ENCODE data around the gene ATP8A2.

Gene ATP8A2

DNA sequence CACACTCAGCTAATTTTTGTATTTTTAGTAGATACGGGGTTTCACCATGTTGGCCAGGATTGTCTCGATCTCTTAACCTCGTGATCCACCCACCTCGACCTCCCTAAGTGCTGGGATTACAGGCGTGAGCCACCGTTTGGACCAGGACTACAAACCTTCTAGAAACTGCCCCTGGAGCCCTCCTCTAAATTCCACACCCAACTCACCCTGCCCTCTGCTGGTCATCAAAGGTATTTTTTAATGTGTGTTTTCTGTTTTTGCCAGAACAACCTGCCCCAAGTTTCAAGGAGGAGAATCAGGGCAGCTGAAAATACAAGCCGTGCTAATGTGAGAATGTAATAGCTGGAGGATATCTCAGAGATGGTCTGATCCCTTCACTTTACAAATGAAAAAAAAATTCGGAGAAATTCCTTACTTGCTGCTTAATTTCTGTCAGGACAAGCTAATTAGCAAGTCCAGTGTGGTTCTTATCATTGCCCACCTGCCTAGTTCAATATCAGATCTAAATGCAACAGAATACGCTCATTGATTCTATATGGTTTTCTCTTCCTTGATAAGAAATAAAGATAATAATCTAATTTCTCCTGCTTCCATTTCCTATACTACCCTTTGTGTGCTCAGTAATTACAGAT is 4.1 kb downstream of the ATP8A2 start:
- Mint-ChIP-seq H3K27me3 (peaks cover 48% of the 10 kb centered on the region), H3K4me3 (no peak overlapping the region), H3K27ac (no peak overlapping the region), H3K9me3 (no peaks in the 10 kb centered on the region), H3K4me1 (no peaks in the 10 kb centered on the region), H3K36me3 (no peaks in the 10 kb centered on the region)
- ATAC-seq = no peak

DNA sequence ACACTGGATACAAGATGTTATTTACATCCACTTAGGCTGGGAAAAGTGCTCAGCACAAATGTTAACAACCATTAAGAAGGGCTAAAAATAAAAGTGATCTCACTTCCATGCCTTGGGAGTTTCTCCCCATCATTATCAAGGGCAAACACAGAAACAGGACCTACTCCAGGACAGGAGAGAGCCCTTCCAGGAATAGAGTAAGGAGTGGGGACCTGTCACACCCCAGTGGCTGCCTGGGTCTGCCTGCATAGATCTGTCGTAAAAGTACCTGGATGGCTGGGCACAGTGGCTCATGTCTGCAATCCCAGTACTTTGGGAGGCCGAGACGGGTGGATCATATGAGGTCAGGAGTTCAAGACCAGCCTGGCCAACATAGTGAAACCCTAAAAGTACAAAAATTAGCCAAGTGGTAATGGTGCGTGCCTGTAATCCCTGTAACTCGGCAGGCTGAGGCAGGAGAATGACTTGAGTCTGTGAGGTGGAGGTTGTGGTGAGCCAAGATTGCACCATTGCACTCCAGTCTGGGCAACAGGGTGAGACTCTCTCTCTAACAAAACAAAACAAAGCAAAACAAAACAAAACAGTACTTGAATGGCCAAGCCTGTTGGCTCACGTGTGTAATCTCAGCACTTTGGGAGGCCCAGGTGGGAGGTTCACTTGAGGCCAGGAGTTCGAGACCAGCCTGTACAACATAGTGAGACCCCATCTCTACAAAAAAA is 5.6 kb downstream of the ATP8A2 start:
- no peak for ATAC-seq
- Mint-ChIP-seq H3K4me1 (no peaks in the 10 kb centered on the region), H3K27me3 (peaks cover 38% of the 10 kb centered on the region), H3K4me3 (no peak overlapping the region), H3K9me3 (no peaks in the 10 kb centered on the region), H3K27ac (no peak overlapping the region), H3K36me3 (no peaks in the 10 kb centered on the region)

DNA sequence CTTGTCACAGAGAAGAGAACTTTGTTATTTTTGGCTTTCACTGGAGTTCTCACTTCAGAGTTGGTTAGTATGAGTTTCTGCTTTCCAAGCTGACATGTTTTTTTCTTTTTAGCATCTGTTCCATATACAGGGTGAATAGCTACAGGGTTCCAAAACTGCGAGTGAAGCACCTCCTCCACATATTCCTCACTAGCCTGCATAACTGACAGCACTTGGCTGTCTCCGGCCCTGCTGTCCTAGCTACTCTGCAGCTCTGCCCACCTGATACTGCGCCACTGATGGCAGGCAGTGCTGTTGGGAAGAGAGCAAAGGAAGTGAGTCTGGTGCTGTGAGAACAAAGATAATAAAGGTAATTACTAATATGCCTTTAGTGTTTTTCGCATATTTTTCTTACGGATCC is 6.8 kb downstream of the ATP8A2 start:
- Mint-ChIP-seq H3K27ac (no peak overlapping the region), H3K4me1 (no peaks in the 10 kb centered on the region), H3K9me3 (no peaks in the 10 kb centered on the region), H3K4me3 (no peak overlapping the region), H3K36me3 (no peaks in the 10 kb centered on the region), H3K27me3 (peaks cover 30% of the 10 kb centered on the region)
- ATAC-seq = no peak

DNA sequence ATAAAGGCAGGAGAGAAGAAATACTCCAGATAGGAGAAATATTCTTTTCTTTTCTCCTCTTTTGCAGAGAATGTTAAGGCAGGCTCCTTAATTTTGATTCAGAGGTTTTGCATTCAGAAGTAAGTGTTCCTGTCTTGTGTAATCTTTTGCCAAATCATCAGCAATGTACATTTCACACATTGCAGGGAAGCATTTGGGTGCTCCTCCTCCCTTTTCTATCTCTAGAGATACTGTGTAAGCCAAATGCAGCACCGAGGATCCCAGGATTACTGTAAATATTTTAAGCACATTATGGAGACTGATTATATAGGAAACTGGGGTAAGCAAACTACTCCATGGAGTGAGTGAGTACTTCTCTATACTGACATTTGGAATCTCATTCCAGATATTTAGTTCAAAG is 7.2 kb downstream of the ATP8A2 start:
- Mint-ChIP-seq H3K4me1 (no peaks in the 10 kb centered on the region), H3K27me3 (peaks cover 30% of the 10 kb centered on the region), H3K9me3 (no peaks in the 10 kb centered on the region), H3K36me3 (no peaks in the 10 kb centered on the region), H3K27ac (no peak overlapping the region), H3K4me3 (no peak overlapping the region)
- no peak for ATAC-seq

DNA sequence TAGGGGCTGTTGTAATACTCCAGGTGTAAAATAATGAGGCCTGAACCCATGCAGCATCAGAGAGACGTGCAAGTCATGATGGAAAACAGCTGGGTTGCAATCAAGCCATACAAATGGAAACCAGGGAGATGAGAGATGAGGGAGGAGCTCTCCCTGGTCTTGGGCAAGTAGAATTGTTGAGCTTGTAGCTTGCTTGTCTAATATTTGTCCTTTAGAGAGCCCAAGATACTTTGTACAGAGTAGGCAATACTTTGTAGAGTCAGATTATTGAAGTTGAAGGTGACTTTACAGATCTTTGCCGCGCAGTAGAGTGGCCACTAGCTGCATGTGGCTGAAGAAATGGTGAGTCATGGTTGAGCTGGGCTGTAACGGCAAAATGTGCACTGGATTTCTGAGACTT is 8.3 kb downstream of the ATP8A2 start:
- no peak overlapping the region for H3K27ac Mint-ChIP-seq
- ATAC-seq = no peak
- H3K4me1 Mint-ChIP-seq = no peaks in the 10 kb centered on the region
- peaks cover 28% of the 10 kb centered on the region for H3K27me3 Mint-ChIP-seq
- H3K4me3 Mint-ChIP-seq = no peak overlapping the region
- no peaks in the 10 kb centered on the region for H3K9me3 Mint-ChIP-seq
- no peaks in the 10 kb centered on the region for H3K36me3 Mint-ChIP-seq

DNA sequence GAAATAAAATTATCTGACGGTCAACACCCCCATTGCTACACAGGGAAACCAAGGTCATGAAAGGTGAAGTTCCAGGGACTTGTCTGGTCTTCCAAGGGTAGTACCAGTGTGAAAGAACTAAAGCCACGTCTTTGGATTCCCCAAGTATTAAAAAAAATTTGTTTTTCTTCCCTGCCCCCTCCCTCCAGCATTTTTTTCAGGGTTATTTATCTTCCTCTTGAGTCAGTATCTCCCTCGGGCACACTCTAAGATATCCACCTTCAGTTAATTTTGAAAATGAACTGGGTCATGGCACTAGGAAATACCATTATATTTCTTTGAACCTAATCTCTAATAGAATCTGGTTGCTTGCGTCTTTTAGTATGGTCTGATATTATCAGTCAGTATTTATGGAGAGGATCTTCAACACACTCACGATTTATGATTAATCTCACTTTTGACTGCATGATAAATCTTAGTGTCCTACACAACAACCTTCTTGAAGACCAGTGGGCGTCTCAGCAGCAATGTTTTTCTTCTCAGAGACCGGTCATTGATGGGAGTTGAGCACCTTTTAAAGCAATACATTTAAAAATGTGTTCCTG is 9.1 kb downstream of the ATP8A2 start:
- no peaks in the 10 kb centered on the region for H3K9me3 Mint-ChIP-seq
- no peak overlapping the region for H3K4me3 Mint-ChIP-seq
- ATAC-seq = no peak
- H3K27ac Mint-ChIP-seq = no peak overlapping the region
- H3K27me3 Mint-ChIP-seq = peaks cover 20% of the 10 kb centered on the region
- no peaks in the 10 kb centered on the region for H3K36me3 Mint-ChIP-seq
- H3K4me1 Mint-ChIP-seq = no peaks in the 10 kb centered on the region

DNA sequence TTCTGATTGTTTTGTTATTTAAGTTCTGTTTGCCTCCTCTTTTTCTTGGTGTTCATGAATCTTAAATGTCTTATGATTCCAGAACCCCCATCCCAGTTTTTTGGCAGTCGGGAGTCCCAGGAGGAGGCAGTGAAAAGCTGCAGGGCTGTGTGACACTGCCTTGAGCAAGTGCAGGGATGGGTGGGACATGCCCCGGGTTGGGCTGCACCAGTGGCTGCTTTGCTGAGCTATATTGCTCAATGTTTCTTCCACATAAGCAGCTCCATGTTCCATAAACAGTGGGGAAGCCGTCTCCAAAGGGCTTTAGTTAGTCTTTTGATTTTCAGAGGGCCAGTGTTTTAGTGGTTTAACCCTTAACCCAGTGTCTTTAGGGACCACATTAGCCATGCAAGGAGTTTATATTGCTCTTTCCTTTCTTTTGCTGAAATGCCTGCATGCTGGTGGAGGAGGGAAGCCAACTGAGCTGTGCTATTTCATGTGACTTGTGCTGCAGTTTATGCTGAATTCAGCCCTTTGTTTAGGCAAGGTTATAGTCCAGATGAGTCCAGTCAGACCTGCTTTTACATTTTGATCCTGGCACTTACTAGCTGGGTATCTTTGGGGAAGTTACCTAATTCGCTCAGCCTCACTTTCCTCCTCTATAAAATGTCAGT is 13.1 kb downstream of the ATP8A2 start:
- H3K4me1 Mint-ChIP-seq = no peaks in the 10 kb centered on the region
- peaks cover 32% of the 10 kb centered on the region for H3K27me3 Mint-ChIP-seq
- no peak for ATAC-seq
- no peak overlapping the region for H3K27ac Mint-ChIP-seq
- H3K9me3 Mint-ChIP-seq = no peaks in the 10 kb centered on the region
- no peak overlapping the region for H3K4me3 Mint-ChIP-seq
- no peaks in the 10 kb centered on the region for H3K36me3 Mint-ChIP-seq

DNA sequence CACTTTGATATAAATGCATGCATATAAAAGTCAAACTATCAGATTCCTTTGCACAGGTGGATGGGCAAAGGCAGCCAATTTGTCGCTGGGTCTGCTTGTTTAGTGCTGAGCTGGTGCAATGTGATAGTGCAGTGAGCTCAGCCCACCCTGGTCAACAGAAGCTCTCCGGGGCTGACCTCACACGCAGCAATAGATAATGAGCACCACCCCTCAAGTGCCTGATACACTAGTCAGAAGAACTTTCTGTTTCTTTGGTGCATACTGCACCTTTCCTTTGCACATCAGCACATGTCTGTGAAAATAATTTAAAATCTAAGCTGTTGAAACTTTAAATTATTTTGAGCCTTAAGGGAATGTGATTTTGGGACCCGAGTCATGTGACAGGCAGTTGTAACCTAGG is 20.2 kb downstream of the ATP8A2 start:
- H3K36me3 Mint-ChIP-seq = no peaks in the 10 kb centered on the region
- no peak overlapping the region for H3K27ac Mint-ChIP-seq
- no peaks in the 10 kb centered on the region for H3K4me1 Mint-ChIP-seq
- H3K9me3 Mint-ChIP-seq = no peaks in the 10 kb centered on the region
- ATAC-seq = no peak
- no peak overlapping the region for H3K4me3 Mint-ChIP-seq
- H3K27me3 Mint-ChIP-seq = peaks cover 29% of the 10 kb centered on the region

DNA sequence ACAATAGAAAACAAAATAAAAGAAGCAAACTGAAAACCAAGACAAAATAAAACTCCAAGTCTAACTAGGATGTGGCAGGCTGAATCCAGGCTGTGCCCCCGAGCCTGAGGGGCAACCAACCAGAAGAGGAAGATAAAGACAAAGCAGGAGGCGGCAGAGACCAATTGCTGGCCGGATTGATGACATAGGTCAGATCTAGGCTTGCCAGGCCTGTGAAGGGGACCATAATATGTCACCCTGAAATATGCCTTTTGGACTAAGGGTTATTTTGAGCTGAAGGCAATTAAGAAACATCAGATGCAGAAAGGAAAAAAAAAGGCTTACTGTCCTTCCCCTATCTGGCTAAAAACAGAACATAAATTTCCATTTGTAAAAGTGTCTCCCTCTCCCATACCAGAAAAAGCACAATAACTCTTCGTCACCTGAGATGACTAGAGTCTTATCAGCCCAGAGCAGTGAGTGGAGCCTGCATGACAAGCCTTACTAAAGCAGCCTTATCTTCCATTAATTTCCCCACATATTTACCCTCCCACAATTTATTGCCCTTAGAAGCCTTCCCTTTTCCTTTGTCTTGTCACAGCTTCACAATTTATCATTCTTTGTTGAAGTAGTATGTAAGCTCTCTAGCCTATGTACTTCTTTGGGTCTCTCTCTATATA is 22.8 kb downstream of the ATP8A2 start:
- no peaks in the 10 kb centered on the region for H3K4me1 Mint-ChIP-seq
- H3K9me3 Mint-ChIP-seq = peaks cover under 1% of the 10 kb centered on the region
- H3K36me3 Mint-ChIP-seq = no peaks in the 10 kb centered on the region
- H3K27me3 Mint-ChIP-seq = peaks cover 17% of the 10 kb centered on the region
- H3K27ac Mint-ChIP-seq = no peak overlapping the region
- ATAC-seq = no peak
- H3K4me3 Mint-ChIP-seq = no peak overlapping the region

DNA sequence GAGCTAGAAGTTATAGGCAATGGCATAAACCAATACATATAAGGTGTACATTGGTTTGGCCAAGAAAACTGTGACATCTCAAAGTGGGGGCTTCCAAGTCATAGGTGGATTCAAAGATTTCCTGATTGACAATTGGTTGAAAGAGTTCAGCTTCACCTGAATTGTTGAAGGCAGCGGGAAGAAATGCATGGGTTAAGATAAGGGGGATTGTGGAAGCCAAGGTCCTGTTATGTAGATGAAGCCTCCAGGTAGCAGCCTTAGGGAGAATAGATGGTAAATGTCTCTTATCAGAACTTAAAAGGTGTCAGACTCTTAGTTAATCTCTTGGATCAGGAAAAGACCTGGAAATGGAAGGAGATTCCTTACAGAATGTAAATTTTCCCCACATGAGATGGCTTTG is 26.0 kb downstream of the ATP8A2 start:
- ATAC-seq = no peak
- no peak overlapping the region for H3K4me3 Mint-ChIP-seq
- no peaks in the 10 kb centered on the region for H3K36me3 Mint-ChIP-seq
- peaks cover 24% of the 10 kb centered on the region for H3K27me3 Mint-ChIP-seq
- H3K4me1 Mint-ChIP-seq = no peaks in the 10 kb centered on the region
- no peak overlapping the region for H3K27ac Mint-ChIP-seq
- peaks cover 5% of the 10 kb centered on the region for H3K9me3 Mint-ChIP-seq

DNA sequence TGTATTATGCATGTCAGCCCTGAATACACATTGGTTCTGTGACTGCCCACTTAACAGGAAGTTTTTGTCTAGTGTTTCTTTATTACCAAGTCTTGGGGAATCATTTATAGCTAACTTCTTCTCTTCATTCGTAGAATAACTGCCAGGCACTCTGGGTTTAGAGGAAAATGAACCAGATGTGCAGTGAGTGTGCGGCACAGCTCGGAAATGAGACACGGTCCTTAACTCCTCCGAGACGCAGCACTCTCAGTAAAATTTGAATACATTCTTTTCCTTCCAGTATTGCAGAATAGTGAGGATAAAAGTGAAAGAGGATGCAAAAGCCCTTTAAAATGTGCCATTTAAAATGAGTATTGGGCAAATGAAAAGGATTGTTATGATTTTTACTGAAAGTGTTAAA is 29.2 kb downstream of the ATP8A2 start:
- Mint-ChIP-seq H3K4me1 (no peaks in the 10 kb centered on the region), H3K27me3 (peaks cover 39% of the 10 kb centered on the region)

DNA sequence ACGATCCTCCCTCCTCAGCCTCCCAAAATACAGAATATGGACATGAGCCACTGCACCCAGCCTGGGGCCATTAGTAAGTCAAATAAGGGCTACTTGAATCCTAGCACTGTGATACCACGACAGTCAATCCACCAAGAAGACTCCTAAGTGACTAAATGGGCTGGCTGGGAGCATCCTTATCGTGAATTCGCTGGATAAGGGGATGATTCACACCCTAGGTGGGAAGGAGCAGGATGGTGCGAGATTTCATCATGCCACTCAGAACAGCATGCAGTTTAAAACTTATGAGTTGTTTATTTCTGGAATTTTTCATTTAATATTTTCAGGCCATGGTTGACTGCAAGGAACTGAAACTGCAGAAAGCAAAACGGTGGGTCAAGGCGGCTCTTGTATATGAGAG is 30.2 kb downstream of the ATP8A2 start:
- no peaks in the 10 kb centered on the region for H3K4me1 Mint-ChIP-seq
- H3K9me3 Mint-ChIP-seq = peaks cover 5% of the 10 kb centered on the region
- H3K27ac Mint-ChIP-seq = no peak overlapping the region
- H3K27me3 Mint-ChIP-seq = peaks cover 33% of the 10 kb centered on the region
- no peak overlapping the region for H3K4me3 Mint-ChIP-seq
- no peaks in the 10 kb centered on the region for H3K36me3 Mint-ChIP-seq
- ATAC-seq = no peak

More for the DNA sequence above, 29.2 kb downstream of the ATP8A2 start:
- Mint-ChIP-seq H3K27ac (no peak overlapping the region), H3K36me3 (no peaks in the 10 kb centered on the region), H3K9me3 (peaks cover 5% of the 10 kb centered on the region), H3K4me3 (no peak overlapping the region)
- no peak for ATAC-seq

DNA sequence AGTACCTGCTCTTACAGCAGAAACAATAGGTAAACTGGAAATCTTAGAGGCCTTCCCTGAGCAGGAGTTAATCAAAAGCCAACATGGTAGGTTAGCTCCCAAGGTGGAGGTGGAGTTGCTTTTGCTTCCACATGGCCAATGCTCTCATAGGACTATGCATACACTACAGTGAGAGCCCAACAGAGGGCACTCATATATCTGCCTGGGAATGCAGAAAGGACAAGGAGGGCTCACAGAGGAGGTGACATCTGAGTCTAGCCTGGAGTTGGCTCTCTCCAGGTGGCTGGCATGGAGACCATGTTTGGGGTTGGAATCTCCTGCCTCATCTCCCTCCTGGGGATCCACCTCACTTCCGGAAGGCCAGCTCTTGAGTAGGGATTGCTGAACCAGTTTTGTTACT is 34.6 kb downstream of the ATP8A2 start:
- Mint-ChIP-seq H3K9me3 (peaks cover 4% of the 10 kb centered on the region), H3K27ac (no peak overlapping the region), H3K36me3 (no peaks in the 10 kb centered on the region), H3K4me1 (no peaks in the 10 kb centered on the region), H3K27me3 (peaks cover 23% of the 10 kb centered on the region), H3K4me3 (no peak overlapping the region)
- ATAC-seq = no peak

DNA sequence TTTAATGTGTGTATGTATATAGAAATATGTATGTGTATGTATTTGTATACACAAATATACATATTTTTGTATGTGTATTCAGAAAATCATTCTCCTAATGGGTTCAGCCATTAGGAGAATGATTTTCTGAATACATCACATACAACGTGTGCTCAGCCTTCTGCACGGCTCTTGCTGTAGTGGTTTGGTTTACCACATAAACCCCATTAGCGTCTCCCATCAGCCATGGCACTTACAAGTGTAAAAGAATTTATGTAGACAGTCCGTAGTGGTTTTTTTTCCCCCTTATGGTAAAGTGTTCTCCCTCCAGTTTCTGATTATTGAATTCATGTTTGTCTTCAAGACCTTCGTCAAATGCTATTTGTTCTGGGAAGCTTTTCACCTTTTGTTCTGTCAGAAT is 38.2 kb downstream of the ATP8A2 start:
- Mint-ChIP-seq H3K27ac (no peak overlapping the region), H3K9me3 (peaks cover 4% of the 10 kb centered on the region), H3K4me3 (no peak overlapping the region), H3K4me1 (no peaks in the 10 kb centered on the region), H3K36me3 (no peaks in the 10 kb centered on the region), H3K27me3 (peaks cover 12% of the 10 kb centered on the region)
- no peak for ATAC-seq

DNA sequence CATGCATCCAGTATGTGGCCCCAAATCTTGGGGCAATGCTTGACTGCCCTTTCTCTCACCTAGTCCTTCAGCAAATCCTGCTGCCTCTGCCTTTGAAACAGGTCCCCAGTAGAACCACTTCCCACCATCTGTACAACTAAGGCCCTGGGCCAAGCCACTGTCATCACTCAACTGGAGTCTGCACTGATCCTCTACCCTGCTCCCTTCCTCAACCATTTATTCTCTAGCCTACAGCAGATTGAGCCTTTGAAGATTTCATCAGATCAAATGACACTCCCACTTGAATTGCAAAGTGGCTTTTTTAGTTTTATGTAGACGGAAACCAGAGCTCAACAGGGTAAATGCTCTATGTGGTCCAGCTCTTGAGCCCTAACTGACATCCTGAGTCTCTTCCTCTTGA is 43.5 kb downstream of the ATP8A2 start:
- Mint-ChIP-seq H3K9me3 (peaks cover 4% of the 10 kb centered on the region), H3K36me3 (no peaks in the 10 kb centered on the region), H3K27me3 (peaks cover 31% of the 10 kb centered on the region), H3K4me3 (no peak overlapping the region), H3K4me1 (no peaks in the 10 kb centered on the region), H3K27ac (no peak overlapping the region)
- no peak for ATAC-seq

Measured in stimulated activated memory B cell treated with anti-CD40 and anti-IgM and Interleukin-4, amounts not matched to agents 10 μg/mL and 1 μg/mL and 100 μg/mL, for 72 hours (primary cell).